RWPE2 (cell line): ENCODE data around the gene CCL7.

Experiments
- ATAC-seq: fragments of 200-7000 bp; cut with Tn5 transposase; 3 replicates; pipeline ENCODE4 v1.9.1; 2021; ENCODE audit warnings: low read depth
- DNase-seq: peaks from one replicate; pipeline ENCODE4 v3.0.0-alpha.2; 2020; ENCODE audit warnings: low spot score
- H3K27ac ChIP-seq: fragments of 450-650 bp; 2 replicates; pipeline ENCODE4 v1.5.1; 2017; ENCODE audit warnings: mild to moderate bottlenecking; ENCODE audit not compliant: poor library complexity, severe bottlenecking
- H3K27me3 ChIP-seq: fragments of 250-450 bp; sonication (Bioruptor Pico); 2 replicates; pipeline ENCODE4 v1.5.1; 2021; ENCODE audit warnings: mild to moderate bottlenecking, moderate library complexity; ENCODE audit not compliant: insufficient read depth, poor library complexity, severe bottlenecking
- H3K36me3 ChIP-seq: fragments of 250-450 bp; sonication (Bioruptor Pico); 2 replicates; pipeline ENCODE4 v1.5.1; 2020; ENCODE audit warnings: low read depth, mild to moderate bottlenecking, moderate library complexity
- H3K4me1 ChIP-seq: fragments of 250-450 bp; sonication (Bioruptor Pico); 2 replicates; pipeline ENCODE4 v1.5.1; 2021; ENCODE audit warnings: mild to moderate bottlenecking, moderate library complexity; ENCODE audit not compliant: insufficient read depth, poor library complexity, severe bottlenecking
- H3K4me3 ChIP-seq: fragments of 250-450 bp; sonication (Bioruptor Pico); 2 replicates; pipeline ENCODE4 v1.5.1; 2021; ENCODE audit warnings: mild to moderate bottlenecking, moderate library complexity; ENCODE audit not compliant: severe bottlenecking
- H3K9me3 ChIP-seq: fragments of 250-450 bp; sonication (Bioruptor Pico); 2 replicates; pipeline ENCODE4 v1.5.1; 2021; ENCODE audit warnings: mild to moderate bottlenecking, moderate library complexity; ENCODE audit not compliant: severe bottlenecking
- TF ChIP-seq, protein P1 (sequence below): fragments of 450-650 bp; IDR thresholded peaks from one replicate; pipeline ENCODE4 v1.5.1; 2017; ENCODE audit warnings: mild to moderate bottlenecking, moderate library complexity; ENCODE audit not compliant: poor library complexity, severe bottlenecking

Gene CCL7

DNA sequence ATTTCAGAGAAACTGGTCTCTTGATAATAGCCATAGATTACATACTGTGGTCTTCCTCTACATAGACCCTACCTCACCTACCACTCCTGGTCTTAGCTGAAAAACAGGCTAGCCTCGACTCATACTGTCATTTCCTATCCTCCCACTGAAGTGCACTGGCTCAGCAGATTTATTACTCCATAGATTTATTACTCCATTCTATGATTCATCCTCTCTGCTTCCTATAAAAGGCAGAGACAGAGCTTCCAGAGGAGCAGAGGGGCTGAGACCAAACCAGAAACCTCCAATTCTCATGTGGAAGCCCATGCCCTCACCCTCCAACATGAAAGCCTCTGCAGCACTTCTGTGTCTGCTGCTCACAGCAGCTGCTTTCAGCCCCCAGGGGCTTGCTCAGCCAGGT is at the start of gene CCL7:
TSS of gene CCL7 (plus strand) at position 253 of the 400 bp plus-strand sequence. CDS start at position 323, 70 bp downstream.
- DNase-seq (no peak), ATAC-seq (peak; percentile 17; the same call in 1 of the 3 replicates)
- H3K4me3 ChIP-seq: no peak within 1 kb of the TSS
- H3K4me1 ChIP-seq: no peaks in the 10 kb centered on the region
- no peaks in the 10 kb centered on the region for H3K9me3 ChIP-seq
- TF ChIP-seq, protein P1, sequence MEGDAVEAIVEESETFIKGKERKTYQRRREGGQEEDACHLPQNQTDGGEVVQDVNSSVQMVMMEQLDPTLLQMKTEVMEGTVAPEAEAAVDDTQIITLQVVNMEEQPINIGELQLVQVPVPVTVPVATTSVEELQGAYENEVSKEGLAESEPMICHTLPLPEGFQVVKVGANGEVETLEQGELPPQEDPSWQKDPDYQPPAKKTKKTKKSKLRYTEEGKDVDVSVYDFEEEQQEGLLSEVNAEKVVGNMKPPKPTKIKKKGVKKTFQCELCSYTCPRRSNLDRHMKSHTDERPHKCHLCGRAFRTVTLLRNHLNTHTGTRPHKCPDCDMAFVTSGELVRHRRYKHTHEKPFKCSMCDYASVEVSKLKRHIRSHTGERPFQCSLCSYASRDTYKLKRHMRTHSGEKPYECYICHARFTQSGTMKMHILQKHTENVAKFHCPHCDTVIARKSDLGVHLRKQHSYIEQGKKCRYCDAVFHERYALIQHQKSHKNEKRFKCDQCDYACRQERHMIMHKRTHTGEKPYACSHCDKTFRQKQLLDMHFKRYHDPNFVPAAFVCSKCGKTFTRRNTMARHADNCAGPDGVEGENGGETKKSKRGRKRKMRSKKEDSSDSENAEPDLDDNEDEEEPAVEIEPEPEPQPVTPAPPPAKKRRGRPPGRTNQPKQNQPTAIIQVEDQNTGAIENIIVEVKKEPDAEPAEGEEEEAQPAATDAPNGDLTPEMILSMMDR: no peak
- H3K36me3 ChIP-seq: no peaks in the 10 kb centered on the region
- H3K27ac ChIP-seq: no peak within 1 kb of the TSS
- peaks cover 12% of the 10 kb centered on the region for H3K27me3 ChIP-seq

DNA sequence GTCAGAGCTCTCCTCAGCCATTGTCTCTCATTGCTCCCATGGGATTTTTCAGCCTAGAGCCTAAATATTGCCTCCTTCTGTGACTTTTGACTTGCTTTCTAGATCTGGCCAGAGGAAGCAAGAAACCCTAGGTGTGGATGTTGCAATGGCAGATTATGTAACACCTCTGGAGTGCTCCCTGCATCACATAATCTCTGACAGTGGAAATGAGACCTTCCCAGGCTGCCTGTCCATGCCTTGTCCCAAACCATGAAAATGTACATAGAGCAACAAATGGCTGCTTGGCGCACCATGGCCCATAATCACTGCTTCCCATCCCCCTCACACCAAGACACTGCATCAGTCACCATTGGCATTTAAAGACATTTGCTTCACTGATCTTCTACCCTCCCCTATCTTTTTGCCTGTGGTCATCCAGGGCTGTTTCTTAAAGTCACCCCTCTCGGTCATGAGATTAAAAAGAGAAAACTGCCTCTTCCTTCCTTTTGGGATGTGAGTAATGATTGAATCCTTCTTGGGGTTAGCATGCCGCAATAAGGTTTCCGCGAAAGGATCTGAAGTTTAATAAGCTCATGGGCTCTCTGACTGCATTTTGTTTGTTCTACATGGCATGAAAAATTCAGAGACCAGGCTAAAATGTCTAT is 49.1 kb upstream of the CCL7 start:
- ATAC-seq: no peak
- Histone ChIP-seq H3K4me1 (no peaks in the 10 kb centered on the region), H3K27me3 (no peaks in the 10 kb centered on the region), H3K9me3 (no peaks in the 10 kb centered on the region), H3K36me3 (no peaks in the 10 kb centered on the region), H3K4me3 (no peak overlapping the region), H3K27ac (no peak overlapping the region)
- TF ChIP-seq, protein P1: no peak
- DNase-seq: no peak

DNA sequence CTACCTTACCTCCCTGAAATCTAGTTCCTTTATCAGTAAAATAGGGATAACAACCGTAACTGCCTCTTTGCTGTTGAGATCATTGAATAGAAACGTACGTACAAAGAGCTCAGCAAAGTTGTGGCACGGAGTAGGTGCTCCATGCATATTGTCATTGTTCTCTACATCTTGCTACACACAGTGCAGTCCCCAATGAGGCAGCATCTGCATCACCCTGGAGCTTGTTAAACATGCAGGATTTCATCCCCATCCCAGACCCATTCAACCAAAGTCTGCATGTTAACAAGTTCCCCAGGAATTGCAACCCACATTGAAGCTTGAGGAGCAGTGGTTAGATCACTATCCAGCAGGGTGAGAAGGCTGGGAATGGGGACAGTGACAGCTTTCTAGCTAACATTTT is 48.6 kb upstream of the CCL7 start:
- no peaks in the 10 kb centered on the region for H3K9me3 ChIP-seq
- ATAC-seq: no peak
- no peaks in the 10 kb centered on the region for H3K27me3 ChIP-seq
- DNase-seq: no peak
- no peaks in the 10 kb centered on the region for H3K36me3 ChIP-seq
- TF ChIP-seq, protein P1: no peak
- H3K4me3 ChIP-seq: no peak overlapping the region
- no peaks in the 10 kb centered on the region for H3K4me1 ChIP-seq
- no peak overlapping the region for H3K27ac ChIP-seq

DNA sequence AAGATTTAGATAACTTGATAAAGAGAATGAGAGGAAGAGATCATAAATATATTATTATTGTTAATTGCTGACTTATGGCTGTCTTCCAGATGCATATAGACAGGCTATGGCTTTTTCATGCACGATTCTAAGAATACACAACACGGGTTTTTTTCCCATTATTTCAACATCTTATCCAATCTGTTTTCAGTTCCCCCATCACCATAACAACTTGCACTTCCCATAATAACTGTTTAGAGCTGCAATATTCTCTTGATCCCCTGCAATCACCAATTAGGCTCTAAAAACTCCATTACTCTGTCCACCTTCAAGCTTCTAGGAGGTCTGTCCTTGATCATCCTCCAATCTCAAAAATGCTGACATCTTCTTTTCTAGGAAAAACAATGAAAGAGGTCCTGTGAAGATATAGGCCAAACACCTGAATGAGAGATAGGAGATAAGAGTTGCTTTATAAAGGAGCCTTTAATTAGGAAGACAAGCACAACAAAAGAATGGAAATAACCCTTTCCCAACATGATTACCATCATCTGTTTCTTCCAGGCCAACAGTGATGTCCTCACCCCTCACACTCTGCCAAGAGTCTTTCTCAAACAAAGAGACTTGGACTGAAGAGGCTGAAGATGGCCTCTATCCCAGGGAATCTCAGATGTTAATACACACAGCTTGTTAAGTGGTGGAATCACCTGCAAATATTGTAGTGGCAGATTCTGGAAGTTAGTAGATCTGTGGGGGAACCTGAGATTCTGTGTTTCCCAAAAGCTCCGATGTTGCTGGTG is 47.1 kb upstream of the CCL7 start:
- Histone ChIP-seq H3K4me1 (no peaks in the 10 kb centered on the region), H3K36me3 (no peaks in the 10 kb centered on the region), H3K9me3 (no peaks in the 10 kb centered on the region), H3K27ac (no peak overlapping the region), H3K27me3 (no peaks in the 10 kb centered on the region), H3K4me3 (no peak overlapping the region)
- DNase-seq (no peak), ATAC-seq (no peak)
- TF ChIP-seq, protein P1: no peak

DNA sequence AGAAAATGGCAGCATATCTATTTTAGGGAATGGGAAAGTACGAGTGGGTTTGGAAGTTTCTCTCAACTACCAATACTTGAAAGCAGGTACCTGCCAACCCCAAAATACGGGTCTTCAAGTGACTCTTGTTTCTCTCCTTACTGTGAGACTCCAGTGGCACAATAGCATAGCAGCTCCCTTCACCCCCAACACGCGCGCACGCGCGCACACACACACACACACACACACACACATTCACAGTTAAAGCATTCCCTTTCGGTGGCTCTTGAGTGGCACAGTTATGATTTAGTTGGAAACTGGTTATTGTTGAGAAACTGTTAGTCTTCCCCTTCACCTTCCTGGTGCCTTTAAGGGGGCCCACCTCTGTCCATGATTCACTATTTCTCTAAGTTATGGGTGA is 45.0 kb upstream of the CCL7 start:
- Histone ChIP-seq H3K27me3 (no peaks in the 10 kb centered on the region), H3K9me3 (no peaks in the 10 kb centered on the region), H3K4me1 (no peaks in the 10 kb centered on the region), H3K4me3 (no peak overlapping the region), H3K27ac (no peak overlapping the region), H3K36me3 (no peaks in the 10 kb centered on the region)
- TF ChIP-seq, protein P1: no peak
- ATAC-seq (no peak), DNase-seq (no peak)
